T-helper 2 cell treated with Interferon-gamma antibody and Interleukin-4, amounts not matched to agents 5 μg/mL and 100 μg/mL, for 36 hours (primary cell): ENCODE data around the gene CLEC11A.
A peak's percentile ranks its signal among the peaks of the same experiment; 100 is the strongest.

Experiments
- DNase-seq: peaks from one replicate; pipeline ENCODE4 v3.0.0; 2021; ENCODE audit warnings: low spot score
- H3K27ac Mint-ChIP-seq: one replicate; pipeline ENCODE4 v1.8.0; 2021; ENCODE audit warnings: mild to moderate bottlenecking, mixed read lengths
- H3K27me3 Mint-ChIP-seq: one replicate; pipeline ENCODE4 v1.8.0; 2021; ENCODE audit warnings: low read depth, mixed read lengths
- H3K36me3 Mint-ChIP-seq: one replicate; pipeline ENCODE4 v1.8.0; 2021; ENCODE audit warnings: low read depth, mixed read lengths
- H3K4me1 Mint-ChIP-seq: one replicate; pipeline ENCODE4 v1.8.0; 2021; ENCODE audit warnings: low read depth, mixed read lengths
- H3K4me3 Mint-ChIP-seq: one replicate; pipeline ENCODE4 v1.8.0; 2022; ENCODE audit warnings: mild to moderate bottlenecking, moderate library complexity, mixed read lengths
- H3K9me3 Mint-ChIP-seq: one replicate; pipeline ENCODE4 v1.8.0; 2021; ENCODE audit warnings: mixed read lengths

Gene CLEC11A

DNA sequence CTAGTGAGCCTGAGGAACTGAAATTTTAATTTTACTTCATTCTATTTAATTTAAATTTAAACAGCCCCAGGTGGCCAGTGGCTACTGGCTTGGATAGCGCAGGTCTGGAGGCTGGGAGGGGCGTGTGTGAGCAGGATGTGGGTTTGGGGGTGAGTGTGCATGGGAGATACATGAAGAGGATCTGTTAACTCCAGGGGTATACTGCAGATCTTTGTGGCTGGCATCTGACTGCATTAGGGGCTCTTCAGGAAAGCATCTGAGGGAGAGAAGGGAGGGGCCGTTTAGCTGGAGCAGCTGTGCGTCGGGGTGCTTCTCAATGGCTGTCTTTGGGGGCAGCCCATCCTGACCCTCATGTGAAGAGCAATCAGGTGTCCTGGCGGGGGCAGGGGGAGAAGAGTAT, 10.3 kb upstream of the CLEC11A start:
- H3K27me3 Mint-ChIP-seq, result peaks cover 39% of the 10 kb centered on the region
- no peaks in the 10 kb centered on the region for H3K36me3 Mint-ChIP-seq
- no peak overlapping the region for H3K27ac Mint-ChIP-seq
- H3K4me1 Mint-ChIP-seq, result peaks cover 8% of the 10 kb centered on the region
- no peak overlapping the region for H3K4me3 Mint-ChIP-seq
- DNase-seq, result no peak
- H3K9me3 Mint-ChIP-seq, result no peaks in the 10 kb centered on the region

DNA sequence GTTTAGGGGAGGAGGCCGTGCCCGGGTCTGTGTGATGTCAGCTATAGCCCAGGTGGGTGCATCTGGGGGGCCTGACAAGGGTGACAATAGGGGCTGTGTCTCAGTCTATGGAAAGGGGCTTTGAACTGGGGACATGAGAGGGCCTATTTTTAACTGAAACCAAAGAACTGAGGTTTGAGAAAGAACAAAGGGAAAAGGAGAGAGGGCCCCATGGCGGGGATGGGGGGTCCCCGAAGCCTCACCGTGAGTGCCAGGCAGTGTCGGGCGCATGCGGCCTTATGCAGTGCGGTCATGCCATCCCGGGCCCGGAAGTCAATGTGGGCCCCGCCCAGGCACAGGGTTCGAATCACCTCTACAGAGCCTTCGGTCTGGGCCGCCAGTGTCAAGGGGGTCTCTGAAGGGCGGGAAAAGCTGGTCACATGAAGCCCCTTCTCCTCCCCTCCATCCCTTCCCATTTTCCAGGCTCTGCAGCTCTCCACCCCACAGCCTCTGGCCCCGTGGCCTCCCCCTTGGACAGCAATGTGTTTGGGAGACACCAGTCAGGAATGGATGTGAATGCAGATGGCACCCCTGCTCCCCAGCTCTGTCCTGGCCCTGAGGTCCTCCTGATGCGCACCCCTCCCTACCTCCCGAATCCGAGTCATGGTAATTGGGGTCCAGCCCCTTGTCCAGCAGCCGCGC, 9.5 kb upstream of the CLEC11A start:
- DNase-seq, result no peak
- H3K36me3 Mint-ChIP-seq, result no peaks in the 10 kb centered on the region
- no peak overlapping the region for H3K4me3 Mint-ChIP-seq
- no peak overlapping the region for H3K27ac Mint-ChIP-seq
- peaks cover 41% of the 10 kb centered on the region for H3K27me3 Mint-ChIP-seq
- no peaks in the 10 kb centered on the region for H3K9me3 Mint-ChIP-seq
- peaks cover 8% of the 10 kb centered on the region for H3K4me1 Mint-ChIP-seq

GRCh38 chr19:50716178-50717025, 6.8 kb upstream of the CLEC11A start:
- peaks cover 8% of the 10 kb centered on the region for H3K4me1 Mint-ChIP-seq
- no peak overlapping the region for H3K4me3 Mint-ChIP-seq
- no peak overlapping the region for H3K27ac Mint-ChIP-seq
- no peaks in the 10 kb centered on the region for H3K9me3 Mint-ChIP-seq
- no peak for DNase-seq
- H3K27me3 Mint-ChIP-seq, result peaks cover 55% of the 10 kb centered on the region
- H3K36me3 Mint-ChIP-seq, result no peaks in the 10 kb centered on the region

DNA sequence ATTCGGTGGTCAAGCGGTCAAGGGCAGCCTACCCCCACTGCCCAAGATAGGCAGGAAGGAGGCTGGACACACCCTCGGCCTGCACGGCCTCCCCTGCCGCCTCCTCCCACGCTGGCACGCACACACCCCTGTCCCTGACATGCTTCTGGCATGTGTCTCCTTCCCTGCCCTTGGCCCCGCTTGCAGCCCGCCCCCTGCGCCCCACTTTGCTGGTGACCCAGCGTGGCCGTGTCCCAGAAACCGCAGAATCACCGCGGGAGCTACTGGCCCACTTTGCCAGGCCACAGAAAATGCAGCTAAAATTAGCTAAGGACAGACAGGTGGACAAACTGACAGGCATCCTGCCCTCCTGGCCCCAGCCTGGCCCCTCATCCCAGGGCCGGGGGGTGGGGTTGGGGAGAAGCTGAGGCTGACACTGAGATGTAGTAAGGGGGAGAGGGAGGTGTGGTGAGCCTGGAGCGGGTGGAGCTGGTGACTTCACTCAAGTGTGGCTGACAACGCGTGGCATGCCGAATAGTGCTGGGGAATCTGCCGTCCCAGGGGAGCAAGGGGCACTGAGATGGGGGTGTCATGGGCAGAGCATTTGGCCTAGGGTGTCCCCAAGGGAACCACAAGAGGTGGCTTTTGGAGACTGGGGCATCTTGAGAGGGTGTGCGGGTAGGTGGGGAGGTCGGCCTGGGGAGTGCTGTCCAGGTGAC, 6.0 kb upstream of the CLEC11A start:
- Mint-ChIP-seq H3K27ac (peak overlapping the region; percentile 10), H3K36me3 (no peaks in the 10 kb centered on the region), H3K4me1 (peaks cover 8% of the 10 kb centered on the region), H3K4me3 (peak overlapping the region; percentile 10), H3K27me3 (peaks cover 63% of the 10 kb centered on the region), H3K9me3 (no peaks in the 10 kb centered on the region)
- no peak for DNase-seq

- peaks cover 68% of the 10 kb centered on the region for H3K27me3 Mint-ChIP-seq
- H3K36me3 Mint-ChIP-seq, result no peaks in the 10 kb centered on the region
- no peak overlapping the region for H3K4me3 Mint-ChIP-seq
- H3K9me3 Mint-ChIP-seq, result no peaks in the 10 kb centered on the region
- no peak overlapping the region for H3K27ac Mint-ChIP-seq
- DNase-seq, result no peak
- peaks cover 6% of the 10 kb centered on the region for H3K4me1 Mint-ChIP-seq
Measured at GRCh38 chr19:50717891-50718254, 5.3 kb upstream of the CLEC11A start.

DNA sequence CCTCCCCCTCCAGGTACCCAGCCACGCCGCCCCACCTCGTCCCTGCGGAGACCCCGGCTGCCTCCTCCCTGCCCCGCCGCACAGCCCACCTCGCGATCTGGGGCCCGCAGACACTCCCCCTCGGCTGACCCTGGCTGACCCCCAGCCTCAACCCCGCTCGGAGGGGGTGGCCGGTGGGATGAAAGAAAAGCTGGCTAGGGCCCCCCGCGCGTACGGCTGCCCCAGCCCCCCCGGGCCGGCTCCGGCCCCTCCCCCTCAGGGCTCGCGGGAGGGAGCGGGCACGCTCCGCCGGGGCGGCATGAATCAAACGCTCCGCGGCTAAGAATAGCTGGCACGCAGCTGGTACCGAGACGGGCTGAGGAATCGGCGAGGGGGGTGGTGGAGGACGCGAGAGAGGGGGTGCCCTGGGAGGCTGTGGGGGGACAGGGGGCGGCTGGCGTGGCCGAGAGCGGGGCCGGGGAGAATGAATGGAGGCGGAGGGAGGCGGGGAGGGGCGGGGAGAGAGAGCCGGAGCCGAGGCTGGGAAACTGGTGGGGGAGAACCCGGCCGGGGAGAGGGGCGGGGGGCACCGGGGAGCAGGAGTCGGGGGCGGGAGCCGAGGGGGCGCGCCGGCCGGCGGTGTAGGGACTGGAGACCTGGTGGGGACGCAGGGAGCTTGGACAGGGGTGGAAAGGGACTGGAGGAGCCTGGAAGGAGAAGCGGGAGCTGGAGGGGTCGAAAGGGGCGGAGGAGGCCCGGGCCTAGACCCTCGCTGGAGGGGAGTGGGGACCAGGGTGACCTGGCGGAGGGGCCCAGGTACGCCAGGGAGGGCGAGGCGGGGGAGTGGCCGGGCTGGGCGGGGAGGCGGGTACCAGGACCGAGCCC, 4.7 kb upstream of the CLEC11A start:
- Mint-ChIP-seq H3K36me3 (no peaks in the 10 kb centered on the region), H3K9me3 (no peaks in the 10 kb centered on the region), H3K27ac (no peak overlapping the region), H3K27me3 (peaks cover 68% of the 10 kb centered on the region), H3K4me1 (peaks cover under 1% of the 10 kb centered on the region), H3K4me3 (no peak overlapping the region)
- DNase-seq, result no peak

- peaks cover 67% of the 10 kb centered on the region for H3K27me3 Mint-ChIP-seq
- H3K4me3 Mint-ChIP-seq, result no peak overlapping the region
- H3K4me1 Mint-ChIP-seq, result no peaks in the 10 kb centered on the region
- DNase-seq, result no peak
- H3K27ac Mint-ChIP-seq, result no peak overlapping the region
- no peaks in the 10 kb centered on the region for H3K9me3 Mint-ChIP-seq
- H3K36me3 Mint-ChIP-seq, result no peaks in the 10 kb centered on the region
Measured at GRCh38 chr19:50719119-50719435, 4.1 kb upstream of the CLEC11A start.

DNA sequence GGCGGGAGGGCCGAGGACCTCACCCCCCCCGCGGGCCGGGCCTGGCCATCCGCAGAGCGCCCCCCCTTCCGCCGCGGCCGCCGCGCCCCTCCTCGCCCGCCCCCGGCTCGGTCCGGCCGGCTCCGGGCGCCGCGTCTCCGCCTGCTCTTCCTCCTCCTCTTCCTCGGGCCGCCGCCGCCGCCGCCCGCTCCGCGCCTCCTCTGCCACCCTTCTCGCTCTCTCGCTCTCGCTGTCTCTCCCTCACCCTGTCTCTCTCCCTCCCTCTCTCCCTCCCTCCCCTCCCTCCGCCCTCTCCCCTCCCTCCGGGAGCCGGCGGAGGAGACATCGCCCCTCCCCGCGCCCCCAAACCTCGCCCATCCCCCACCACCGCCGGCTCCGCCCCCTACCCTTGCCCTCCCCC, 3.6 kb upstream of the CLEC11A start, which contains the start of gene SHANK1:
Gene SHANK1, minus strand, starts transcription at position 237 of the 400 bp plus-strand sequence. CDS start 2,883 bp downstream, outside the sequence.
- H3K4me1 Mint-ChIP-seq, result peaks cover 2% of the 10 kb centered on the region

GRCh38 chr19:50720181-50720920, 2.8 kb upstream of the CLEC11A start:
- Mint-ChIP-seq H3K27me3 (peaks cover 59% of the 10 kb centered on the region), H3K9me3 (no peaks in the 10 kb centered on the region), H3K4me1 (peaks cover 2% of the 10 kb centered on the region), H3K27ac (no peak overlapping the region), H3K36me3 (no peaks in the 10 kb centered on the region), H3K4me3 (peak overlapping the region; percentile 0)
- no peak for DNase-seq

More for the DNA sequence above, 3.6 kb upstream of the CLEC11A start, which contains the start of gene SHANK1:
- Mint-ChIP-seq H3K36me3 (no peaks in the 10 kb centered on the region), H3K27ac (no peak within 1 kb of the TSS), H3K4me3 (peak within 1 kb of the TSS; percentile 0), H3K9me3 (no peaks in the 10 kb centered on the region), H3K27me3 (peaks cover 66% of the 10 kb centered on the region)
- DNase-seq, result no peak

- no peak overlapping the region for H3K4me3 Mint-ChIP-seq
- H3K27me3 Mint-ChIP-seq, result peaks cover 55% of the 10 kb centered on the region
- no peak for DNase-seq
- no peaks in the 10 kb centered on the region for H3K36me3 Mint-ChIP-seq
- H3K9me3 Mint-ChIP-seq, result no peaks in the 10 kb centered on the region
- H3K4me1 Mint-ChIP-seq, result peaks cover 7% of the 10 kb centered on the region
- no peak overlapping the region for H3K27ac Mint-ChIP-seq
Measured at GRCh38 chr19:50720921-50721381, 2.2 kb upstream of the CLEC11A start.

DNA sequence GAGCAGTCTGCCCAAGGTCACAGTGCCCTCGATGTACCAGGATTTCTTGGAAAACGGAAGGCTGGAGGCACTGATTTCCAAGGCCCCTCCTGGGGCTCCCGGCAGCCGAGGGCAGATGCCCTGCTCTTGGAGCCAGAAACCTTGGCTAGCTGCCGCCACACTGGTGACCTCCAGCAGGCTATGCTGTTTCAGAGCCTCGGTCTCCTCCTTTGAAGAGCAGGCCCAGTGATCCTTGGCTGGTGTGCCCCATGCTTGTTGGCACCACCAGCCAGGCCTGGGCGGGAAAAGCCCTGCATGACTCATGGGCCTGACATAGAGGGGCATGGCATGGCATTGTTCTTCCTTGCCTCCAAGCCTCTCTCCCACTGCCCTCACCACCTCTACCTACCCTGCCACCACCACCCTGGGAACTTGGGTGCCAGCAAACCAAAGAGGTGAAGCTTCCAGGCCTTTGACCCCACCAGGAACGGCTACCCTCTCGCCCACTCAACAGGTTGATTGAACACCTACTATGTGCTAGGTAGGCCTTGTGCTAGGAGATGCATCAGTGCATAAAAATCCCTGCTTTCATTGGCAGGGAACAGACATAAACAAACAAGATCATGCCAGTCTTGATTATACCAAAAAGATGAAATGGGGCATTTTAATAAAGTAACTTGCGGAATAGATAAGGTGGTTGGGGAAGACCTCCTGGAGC, 1.6 kb upstream of the CLEC11A start:
- no peak overlapping the region for H3K27ac Mint-ChIP-seq
- H3K36me3 Mint-ChIP-seq, result no peaks in the 10 kb centered on the region
- DNase-seq, result no peak
- H3K9me3 Mint-ChIP-seq, result no peaks in the 10 kb centered on the region
- H3K4me3 Mint-ChIP-seq, result no peak overlapping the region
- peaks cover 50% of the 10 kb centered on the region for H3K27me3 Mint-ChIP-seq
- H3K4me1 Mint-ChIP-seq, result peaks cover 10% of the 10 kb centered on the region

GRCh38 chr19:50722201-50723013, 757 bp upstream of the CLEC11A start:
- Mint-ChIP-seq H3K9me3 (no peaks in the 10 kb centered on the region), H3K4me3 (no peak overlapping the region), H3K27me3 (peaks cover 46% of the 10 kb centered on the region), H3K36me3 (no peaks in the 10 kb centered on the region), H3K27ac (no peak overlapping the region), H3K4me1 (peaks cover 13% of the 10 kb centered on the region)
- no peak for DNase-seq
